ENCODE data around the gene AKAP8.

AKAP8 gene

DNA sequence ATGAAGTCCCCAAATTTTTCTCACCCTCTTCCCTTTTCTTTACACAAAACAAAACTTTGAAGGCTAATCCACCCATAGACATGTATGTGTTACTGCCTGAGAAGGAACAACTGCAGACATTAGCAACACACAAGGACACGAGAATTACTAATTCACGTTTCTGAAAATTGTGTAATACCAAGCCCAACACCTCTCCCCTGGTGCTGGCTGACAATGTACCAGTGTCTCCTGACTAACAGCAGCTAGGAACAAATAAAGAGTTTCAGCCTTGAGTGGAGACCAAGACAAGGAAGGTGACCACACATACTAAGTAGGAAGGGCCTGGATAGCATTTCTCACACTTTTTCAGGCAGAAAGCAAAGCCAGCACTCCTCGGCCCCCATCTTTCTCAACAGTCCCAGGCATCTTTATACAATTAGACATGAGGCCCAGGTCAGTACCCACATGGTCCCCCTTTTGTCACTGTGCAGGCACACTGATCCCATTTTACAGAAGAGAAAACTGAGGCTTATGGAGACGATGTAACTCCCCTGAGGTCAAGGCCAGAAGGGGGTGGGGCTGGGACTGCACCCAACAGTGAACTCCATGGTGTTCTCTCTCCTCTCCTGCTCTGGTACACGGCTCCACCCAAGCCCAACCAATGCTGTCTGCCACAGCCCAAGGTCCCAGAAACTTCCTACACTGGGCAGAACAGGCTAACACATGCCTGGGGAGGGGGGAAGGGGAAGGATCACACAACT lies 55.9 kb downstream of the AKAP8 start:
- peak; percentile 52 for DNase-seq (ENCODE audit: low read depth)
- no peak for TF ChIP-seq POLR2A (IDR thresholded peaks at IDR 0.05; ENCODE audit: extremely low read depth, insufficient read length)
- no peak for TF ChIP-seq MYC (IDR thresholded peaks at IDR 0.05; ENCODE audit: low read depth, low read length)
- TF ChIP-seq, protein P1, sequence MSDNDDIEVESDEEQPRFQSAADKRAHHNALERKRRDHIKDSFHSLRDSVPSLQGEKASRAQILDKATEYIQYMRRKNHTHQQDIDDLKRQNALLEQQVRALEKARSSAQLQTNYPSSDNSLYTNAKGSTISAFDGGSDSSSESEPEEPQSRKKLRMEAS (IDR thresholded peaks at IDR 0.05; ENCODE audit: low read depth, low read length): no peak
- TF ChIP-seq, protein P2, sequence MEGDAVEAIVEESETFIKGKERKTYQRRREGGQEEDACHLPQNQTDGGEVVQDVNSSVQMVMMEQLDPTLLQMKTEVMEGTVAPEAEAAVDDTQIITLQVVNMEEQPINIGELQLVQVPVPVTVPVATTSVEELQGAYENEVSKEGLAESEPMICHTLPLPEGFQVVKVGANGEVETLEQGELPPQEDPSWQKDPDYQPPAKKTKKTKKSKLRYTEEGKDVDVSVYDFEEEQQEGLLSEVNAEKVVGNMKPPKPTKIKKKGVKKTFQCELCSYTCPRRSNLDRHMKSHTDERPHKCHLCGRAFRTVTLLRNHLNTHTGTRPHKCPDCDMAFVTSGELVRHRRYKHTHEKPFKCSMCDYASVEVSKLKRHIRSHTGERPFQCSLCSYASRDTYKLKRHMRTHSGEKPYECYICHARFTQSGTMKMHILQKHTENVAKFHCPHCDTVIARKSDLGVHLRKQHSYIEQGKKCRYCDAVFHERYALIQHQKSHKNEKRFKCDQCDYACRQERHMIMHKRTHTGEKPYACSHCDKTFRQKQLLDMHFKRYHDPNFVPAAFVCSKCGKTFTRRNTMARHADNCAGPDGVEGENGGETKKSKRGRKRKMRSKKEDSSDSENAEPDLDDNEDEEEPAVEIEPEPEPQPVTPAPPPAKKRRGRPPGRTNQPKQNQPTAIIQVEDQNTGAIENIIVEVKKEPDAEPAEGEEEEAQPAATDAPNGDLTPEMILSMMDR (IDR thresholded peaks at IDR 0.05; ENCODE audit: low read depth, low read length): no peak
- H3K4me3 ChIP-seq (ENCODE audit: low read depth, low read length): no peak overlapping the region

DNA sequence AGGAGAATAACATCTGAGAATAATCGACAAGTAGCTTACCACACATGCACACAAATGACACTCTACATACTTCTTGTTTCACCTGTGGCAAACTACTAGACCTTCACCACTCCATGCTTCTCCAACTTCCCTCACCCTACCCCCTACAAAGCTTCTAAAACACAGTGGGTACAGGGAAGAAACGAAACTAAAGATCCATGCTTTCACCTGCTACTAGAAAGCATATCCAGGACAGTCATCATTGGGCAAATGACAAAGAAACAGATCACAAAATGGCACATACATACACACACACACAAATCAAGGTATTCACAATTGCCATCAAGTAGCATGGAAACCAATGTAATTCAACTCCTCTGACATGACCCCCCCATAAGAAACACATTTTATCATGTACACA lies 57.8 kb downstream of the AKAP8 start:
- DNase-seq (ENCODE audit: low read depth): no peak
- TF ChIP-seq POLR2A (IDR thresholded peaks at IDR 0.05; ENCODE audit: extremely low read depth, insufficient read length): no peak
- no peak overlapping the region for H3K4me3 ChIP-seq (ENCODE audit: low read depth, low read length)

DNA sequence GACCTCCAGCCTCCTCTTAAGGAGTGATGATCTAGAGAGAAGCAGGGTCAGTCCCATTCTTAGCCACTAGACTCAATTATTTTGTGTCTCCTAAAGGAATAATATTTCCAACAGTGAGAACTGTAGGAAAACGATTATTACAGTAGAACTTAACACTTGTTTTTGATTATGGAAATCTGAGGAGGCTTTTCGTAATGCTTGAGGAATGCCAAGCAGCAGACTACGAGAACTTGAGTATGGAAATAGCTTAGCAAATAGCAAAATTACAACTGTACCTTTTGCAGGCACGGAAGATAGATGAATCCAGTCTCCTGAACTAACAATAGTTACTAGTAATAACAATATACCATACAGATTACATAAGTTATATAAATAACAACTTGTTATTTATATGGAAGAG lies 59.5 kb downstream of the AKAP8 start:
- TF ChIP-seq MYC (IDR thresholded peaks at IDR 0.05; ENCODE audit: low read depth, low read length) (no peak), POLR2A (IDR thresholded peaks at IDR 0.05; ENCODE audit: extremely low read depth, insufficient read length) (no peak)
- TF ChIP-seq, protein P2 (IDR thresholded peaks at IDR 0.05; ENCODE audit: low read depth, low read length): no peak
- TF ChIP-seq, protein P1 (IDR thresholded peaks at IDR 0.05; ENCODE audit: low read depth, low read length): no peak
- DNase-seq (ENCODE audit: low read depth): no peak
- no peak overlapping the region for H3K4me3 ChIP-seq (ENCODE audit: low read depth, low read length)

DNA sequence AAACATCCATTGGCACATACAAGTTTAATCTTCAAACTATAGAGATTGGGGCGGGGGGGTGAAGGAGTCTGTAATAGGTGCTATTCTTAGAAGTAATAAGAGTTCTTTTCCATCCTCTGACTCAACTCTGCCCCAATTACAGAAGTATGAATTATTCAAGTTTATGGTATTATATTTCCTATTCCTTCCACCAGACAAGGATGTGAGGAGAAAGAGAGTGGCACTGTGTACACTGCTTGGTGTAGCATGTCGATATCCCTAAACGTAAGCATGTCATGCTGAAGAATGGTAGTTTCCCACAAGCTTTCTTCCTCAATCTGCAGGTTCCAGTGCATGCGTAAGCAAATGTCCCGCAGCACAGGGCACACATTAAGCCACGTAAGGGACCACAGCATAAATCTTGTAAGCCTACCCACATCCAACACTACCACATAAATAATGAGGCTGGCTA lies 61.3 kb downstream of the AKAP8 start:
- TF ChIP-seq, protein P2 (IDR thresholded peaks at IDR 0.05; ENCODE audit: low read depth, low read length): no peak
- TF ChIP-seq, protein P1 (IDR thresholded peaks at IDR 0.05; ENCODE audit: low read depth, low read length): no peak
- TF ChIP-seq MYC (IDR thresholded peaks at IDR 0.05; ENCODE audit: low read depth, low read length): no peak
- no peak for TF ChIP-seq POLR2A (IDR thresholded peaks at IDR 0.05; ENCODE audit: extremely low read depth, insufficient read length)
- no peak overlapping the region for H3K4me3 ChIP-seq (ENCODE audit: low read depth, low read length)
- DNase-seq (ENCODE audit: low read depth): no peak

DNA sequence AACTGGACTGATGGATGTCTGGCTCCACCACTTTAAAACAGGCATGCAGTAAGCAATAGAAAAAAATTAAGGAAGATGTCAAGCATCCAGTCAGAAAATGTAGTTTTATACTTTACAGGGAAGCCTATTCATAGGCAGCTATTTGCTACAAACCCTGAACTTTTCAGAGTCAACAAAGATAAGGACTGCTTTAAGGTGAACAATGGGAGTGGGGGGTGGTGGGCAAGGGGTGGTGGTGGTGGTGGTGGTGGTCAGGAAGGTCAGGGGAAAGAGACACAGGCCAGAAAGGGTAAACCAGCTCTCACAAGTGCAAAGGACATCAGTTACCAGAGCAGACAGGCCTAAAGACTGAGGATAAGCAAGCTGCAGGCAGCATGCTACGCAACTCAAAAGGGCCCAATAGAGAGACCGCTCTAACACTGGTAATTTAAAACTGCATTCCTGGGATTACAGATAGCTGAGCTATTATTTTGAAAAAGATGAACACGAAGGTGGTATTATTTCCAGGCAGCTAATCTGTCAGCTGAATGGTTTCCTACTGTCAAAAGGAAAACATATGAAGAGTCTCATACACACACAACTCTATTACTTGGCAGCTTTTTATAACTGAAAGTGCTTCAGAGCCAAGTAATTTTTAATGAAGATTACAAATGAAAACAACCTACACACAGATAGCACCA lies 62.1 kb downstream of the AKAP8 start:
- TF ChIP-seq, protein P2 (IDR thresholded peaks at IDR 0.05; ENCODE audit: low read depth, low read length): no peak
- TF ChIP-seq, protein P1 (IDR thresholded peaks at IDR 0.05; ENCODE audit: low read depth, low read length): no peak
- no peak for TF ChIP-seq POLR2A (IDR thresholded peaks at IDR 0.05; ENCODE audit: extremely low read depth, insufficient read length)
- TF ChIP-seq MYC (IDR thresholded peaks at IDR 0.05; ENCODE audit: low read depth, low read length): no peak
- H3K4me3 ChIP-seq (ENCODE audit: low read depth, low read length): no peak overlapping the region
- DNase-seq (ENCODE audit: low read depth): no peak

DNA sequence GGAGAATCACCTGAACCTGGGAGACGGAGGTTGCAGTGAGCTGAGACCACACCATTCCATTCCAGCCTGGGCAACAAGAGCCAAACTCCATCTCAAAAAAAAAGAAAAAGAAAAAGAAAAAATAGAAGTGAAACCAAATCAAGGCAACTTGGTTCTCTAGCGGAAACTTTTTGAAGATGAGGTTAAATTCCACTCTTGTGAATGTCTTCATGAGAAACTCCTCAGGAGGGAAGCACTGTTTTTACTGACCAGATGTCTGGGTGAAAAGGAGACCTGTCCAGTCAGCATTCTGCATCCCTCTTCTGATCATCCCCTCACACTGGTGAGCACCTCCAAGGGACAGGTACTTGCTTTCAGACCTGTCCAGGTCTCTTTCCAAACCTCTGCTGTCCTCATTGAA lies 63.1 kb downstream of the AKAP8 start:
- TF ChIP-seq, protein P1 (IDR thresholded peaks at IDR 0.05; ENCODE audit: low read depth, low read length): no peak
- TF ChIP-seq POLR2A (IDR thresholded peaks at IDR 0.05; ENCODE audit: extremely low read depth, insufficient read length) (no peak), MYC (IDR thresholded peaks at IDR 0.05; ENCODE audit: low read depth, low read length) (no peak)
- TF ChIP-seq, protein P2 (IDR thresholded peaks at IDR 0.05; ENCODE audit: low read depth, low read length): no peak
- no peak for DNase-seq (ENCODE audit: low read depth)
- H3K4me3 ChIP-seq (ENCODE audit: low read depth, low read length): no peak overlapping the region
